Endothelial cell of umbilical vein (primary cell): Measurements from ENCODE around the gene NFATC2. TPM values are rescaled to one million over a fixed set of nuclear protein-coding genes. Genes with fewer than 3 reads are reported as not detected.
A peak's percentile ranks its signal among the peaks of the same experiment; 100 is the strongest.

Experiments used
- BruUV-seq: library from RNA; stranded (reverse); fragments of 400-500 nt; replicated peaks from 2 replicates; lab custom pipeline; 2021; lab: Mats Ljungman, UMichigan
- CTCF ChIA-PET: fragments of 300-600, 350-600 bp; sonication (Branson Sonifier 250); formaldehyde crosslinking; loops from one replicate; lab custom pipeline; 2021; ENCODE audit warnings: antibody characterized with exemption, inconsistent platforms; lab: Charles Lee
- POLR2A ChIA-PET: fragments of 300-600, 350-600 bp; sonication (Branson Sonifier 250); formaldehyde crosslinking; loops from one replicate; lab custom pipeline; 2021; ENCODE audit warnings: antibody characterized with exemption, inconsistent platforms; lab: Charles Lee
- DNase-seq: peaks from one replicate; pipeline ENCODE4 v3.0.0-alpha.2; 2011; ENCODE audit warnings: low read depth, low spot score
- FAIRE-seq: peaks from 2 replicates; lab custom pipeline; 2011; peaks lifted over from hg19 to GRCh38; lab: Jason Lieb, UNC
- H2AFZ ChIP-seq: 2 replicates; pipeline ENCODE4 v1.6.0; 2012; ENCODE audit warnings: low read depth, low read length, control low read depth, inconsistent platforms
- H3K27ac ChIP-seq: 2 replicates; pipeline ENCODE4 v1.5.1; 2011; ENCODE audit warnings: low read depth, mild to moderate bottlenecking, control low read depth, low read length, moderate library complexity; ENCODE audit not compliant: insufficient read depth
- H3K27me3 ChIP-seq, 2 experiments: 2 replicates each; pipeline versions ENCODE4 v1.6.0 to v1.6.1; 2011; ENCODE audit warnings: low read length in 2 of 2, mixed read lengths in 1 of 2; ENCODE audit not compliant: control insufficient read depth in 2 of 2, insufficient read depth in 2 of 2
- H3K36me3 ChIP-seq, 2 experiments: 2 replicates in 1 of 2; 3 replicates in 1 of 2; pipeline ENCODE4 v1.5.1; 2011; ENCODE audit warnings: low read length in 2 of 2, mild to moderate bottlenecking in 1 of 2, moderate library complexity in 1 of 2; ENCODE audit not compliant: control insufficient read depth in 2 of 2, insufficient read depth in 2 of 2; ENCODE audit errors: extremely low read depth in 1 of 2
- H3K4me1 ChIP-seq: 3 replicates; pipeline ENCODE4 v1.5.1; 2011; ENCODE audit warnings: mild to moderate bottlenecking, low read length; ENCODE audit not compliant: control insufficient read depth, insufficient read depth; ENCODE audit errors: extremely low read depth
- H3K4me2 ChIP-seq: 2 replicates; pipeline ENCODE4 v1.6.1; 2011; ENCODE audit warnings: low read length, control low read depth, mixed read lengths; ENCODE audit not compliant: insufficient read depth
- H3K4me3 ChIP-seq, 3 experiments: fragments of 200-600 bp in 1 of 3; sonication (generic), shearing (Covaris generic) in 1 of 3; replicated peaks in 1 of 3; 2 replicates each; pipeline ENCODE4 v1.5.1; 2011 to 2016; ENCODE audit warnings: control low read depth in 3 of 3, low read length in 3 of 3, mild to moderate bottlenecking in 2 of 3, inconsistent platforms in 1 of 3, low read depth in 1 of 3, moderate library complexity in 1 of 3; ENCODE audit not compliant: insufficient read depth in 1 of 3
- H3K79me2 ChIP-seq: 2 replicates; pipeline ENCODE4 v1.6.0; 2012; ENCODE audit warnings: low read length, inconsistent platforms; ENCODE audit not compliant: control insufficient read depth, insufficient read depth
- H3K9ac ChIP-seq: replicated peaks from 2 replicates; pipeline ENCODE3; 2011; ENCODE audit warnings: low read length, control low read depth; ENCODE audit not compliant: insufficient read depth; ENCODE audit errors: extremely low read depth
- H3K9me1 ChIP-seq: replicated peaks from 3 replicates; pipeline ENCODE4 v1.6.0; 2011; ENCODE audit warnings: mild to moderate bottlenecking, low read length; ENCODE audit not compliant: control insufficient read depth, insufficient read depth; ENCODE audit errors: extremely low read depth
- H3K9me3 ChIP-seq: replicated peaks from 2 replicates; pipeline ENCODE4 v1.5.1; 2012; ENCODE audit warnings: low read length, inconsistent platforms; ENCODE audit not compliant: control insufficient read depth, insufficient read depth
- H4K20me1 ChIP-seq: replicated peaks from 2 replicates; pipeline ENCODE3; 2011; ENCODE audit warnings: mild to moderate bottlenecking, low read length; ENCODE audit not compliant: control insufficient read depth, insufficient read depth; ENCODE audit errors: extremely low read depth
- CTCF ChIP-seq, 2 donors: IDR thresholded peaks; 1 replicate in 1 of 2; 2 replicates in 1 of 2; pipeline ENCODE4 v1.5.1; 2011; ENCODE audit warnings: low read length in 2 of 2, mild to moderate bottlenecking in 2 of 2, moderate library complexity in 2 of 2, control low read depth in 1 of 2, inconsistent platforms in 1 of 2, low read depth in 1 of 2; ENCODE audit not compliant: insufficient read depth in 1 of 2; ENCODE audit errors: extremely low read depth in 1 of 2
- EZH2 ChIP-seq: IDR thresholded peaks from 2 replicates; pipeline ENCODE4 v1.6.1; 2012; ENCODE audit warnings: borderline replicate concordance, low read depth, mild to moderate bottlenecking, moderate library complexity, low read length, inconsistent platforms; ENCODE audit not compliant: severe bottlenecking
- FOS ChIP-seq: IDR thresholded peaks from 2 replicates; pipeline ENCODE4 v1.6.1; 2011; ENCODE audit warnings: mild to moderate bottlenecking, low read length, moderate library complexity, borderline replicate concordance; ENCODE audit not compliant: insufficient read depth
- GATA2 ChIP-seq: IDR thresholded peaks from 2 replicates; pipeline ENCODE4 v1.7.0; 2011; ENCODE audit warnings: low read depth, mild to moderate bottlenecking, moderate library complexity, mixed read lengths, low read length; ENCODE audit not compliant: insufficient read length, insufficient read depth
- JUN ChIP-seq: IDR thresholded peaks from 2 replicates; pipeline ENCODE4 v1.6.1; 2011; ENCODE audit warnings: borderline replicate concordance, low read depth; ENCODE audit not compliant: insufficient read length, insufficient read depth
- MAX ChIP-seq: IDR thresholded peaks from 2 replicates; pipeline ENCODE4 v1.6.1; 2011; ENCODE audit not compliant: insufficient read depth, insufficient read length
- MYC ChIP-seq: IDR thresholded peaks from one replicate; pipeline ENCODE4 v1.6.1; 2011; ENCODE audit warnings: mild to moderate bottlenecking, low read depth, low read length
- POLR2A ChIP-seq: IDR thresholded peaks from 2 replicates; pipeline ENCODE4 v1.6.1; 2012; ENCODE audit warnings: low read depth, mild to moderate bottlenecking, control low read depth, low read length
- POLR2AphosphoS5 ChIP-seq: IDR thresholded peaks from 2 replicates; pipeline ENCODE4 v1.6.1; 2012; ENCODE audit warnings: low read depth, mild to moderate bottlenecking, control low read depth, low read length, moderate library complexity; ENCODE audit not compliant: insufficient read depth
- dilution Hi-C: fragments of 300-500 bp; cut with MboI; formaldehyde crosslinking; loops from one replicate; pipeline ENCODE4 v1.15.0; 2019; ENCODE audit warnings: low sequenced_read_pairs; ENCODE audit not compliant: extremely low pct_ligation_motif_present
- intact Hi-C: fragments of 100-400 bp; cut with micrococcal nuclease; formaldehyde crosslinking; loops from one replicate; pipeline ENCODE4 v1.10.0; 2022
- polyA plus RNA-seq, 4 experiments: library from polyadenylated mRNA; depleted of rRNA in 3 of 4; stranded (reverse) in 3 of 4; unstranded in 1 of 4; fragments of >200 nt; gene quantifications; 2 replicates each; pipeline versions ENCODE4 v1.2.1 to v1.2.3, GENCODE V29; 2011 to 2012; ENCODE audit warnings: missing spikeins in 1 of 4
- total RNA-seq: library from RNA; stranded (reverse); gene quantifications from 2 replicates; pipeline ENCODE4 v1.2.3, GENCODE V29; 2021

Gene NFATC2
- total and polyA plus RNA-seq, 2 donors (not counting 3 experiments of a cell fraction or from before 2014, with no cell fraction given) = 3.1 to 13.0 TPM

- no peak overlapping the region for H3K9ac ChIP-seq
- POLR2A ChIA-PET = no interaction called here
- intact Hi-C loops = no loop called here
These were observed 10.6 kb downstream of the NFATC2 start for GRCh38 chr20:51531712-51532456.

More at GRCh38 chr20:51531712-51532456, 10.6 kb downstream of the NFATC2 start:
- Histone ChIP-seq H3K9me1 (no peaks in the 10 kb centered on the region), H3K27me3 (no peaks in the 10 kb centered on the region), H2AFZ (no peak overlapping the region), H3K79me2 (no peaks in the 10 kb centered on the region), H3K9me3 (no peaks in the 10 kb centered on the region), H3K27ac (no peak overlapping the region), H3K4me2 (no peak overlapping the region), H3K4me1 (peaks cover 8% of the 10 kb centered on the region), H3K4me3 (no peak overlapping the region), H4K20me1 (no peaks in the 10 kb centered on the region), H3K36me3 (no peaks in the 10 kb centered on the region)
- TF ChIP-seq CTCF (IDR thresholded peaks at IDR 0.05; ENCODE audit: extremely low read depth in 1 of 2, insufficient read depth in 1 of 2, low read depth in 1 of 2, low read length in 2 of 2) (no peak), MAX (no peak), MYC (no peak), GATA2 (no peak), EZH2 (no peak), POLR2AphosphoS5 (no peak), POLR2A (no peak), JUN (no peak), FOS (no peak)
- FAIRE-seq (peak; percentile 18), DNase-seq (no peak)
- dilution Hi-C loops = no loop called here
- no TSS peak for BruUV-seq
- CTCF ChIA-PET = no interaction called here
